Testis (tissue), 3 donors: ENCODE results near the gene FBXO4. TPM values are rescaled to one million over a fixed set of nuclear protein-coding genes. Genes with fewer than 3 reads are reported as not detected.

Source experiments
- DNase-seq: peaks from one replicate; pipeline ENCODE4 v3.0.0-alpha.2; 2019
- H3K27ac ChIP-seq, 2 donors: fragments of 200-600 bp; sonication (generic); one replicate each; pipeline ENCODE4 v1.5.1; 2019
- H3K27me3 ChIP-seq: fragments of 200-600 bp; sonication (generic); one replicate; pipeline ENCODE4 v1.5.1; 2019
- H3K36me3 ChIP-seq: fragments of 200-600 bp; sonication (generic); one replicate; pipeline ENCODE4 v1.5.1; 2017; ENCODE audit warnings: low read depth; ENCODE audit errors: missing control alignments
- H3K4me1 ChIP-seq: fragments of 200-600 bp; sonication (generic); one replicate; pipeline ENCODE4 v1.5.1; 2019
- H3K4me3 ChIP-seq, 2 donors: fragments of 200-600 bp; sonication (generic); one replicate each; pipeline ENCODE4 v1.5.1; 2017 to 2019
- H3K9me3 ChIP-seq: fragments of 200-600 bp; sonication (generic); one replicate; pipeline ENCODE4 v1.5.1; 2017
- CTCF ChIP-seq, 3 experiments: fragments of 450-650 bp in 2 of 3; fragments of 200-600 bp in 1 of 3; sonication (generic) in 1 of 3; IDR thresholded peaks; one replicate each; pipeline ENCODE4 v1.5.1; 2016 to 2019; ENCODE audit warnings: antibody characterized with exemption in 3 of 3, mild to moderate bottlenecking in 2 of 3, moderate library complexity in 1 of 3
- POLR2A ChIP-seq: fragments of 450-650 bp; IDR thresholded peaks from one replicate; pipeline ENCODE4 v1.6.1; 2017; ENCODE audit warnings: antibody characterized with exemption, mild to moderate bottlenecking, moderate library complexity
- WGBS, 2 donors: methylation state at CpG; one replicate each; pipeline ENCODE4 v1.1.5; 2018; 5-methylcytosine and 5-hydroxymethylcytosine counted together
- intact Hi-C: fragments of 100-400 bp; cut with DNase I; formaldehyde crosslinking; loops from one replicate; pipeline ENCODE4 v1.15.1; 2023; ENCODE audit warnings: low total_unique reads
- polyA plus RNA-seq: library from polyadenylated mRNA; stranded (reverse); fragments of 350-450 nt; fragmentation: Illumina TruSeq; extraction: RNeasy Lipid Tissue Mini Kit (QIAGEN cat#74804); gene quantifications from one replicate; pipeline ENCODE4 v1.2.3, GENCODE V29; 2014; ENCODE audit warnings: low read depth, low replicate concordance; ENCODE audit not compliant: insufficient read depth
- total RNA-seq, 2 donors: library from RNA; depleted of rRNA; stranded (reverse); fragments of >200 nt; gene quantifications; one replicate each; pipeline ENCODE4 v1.2.3, GENCODE V29; 2016

Gene FBXO4
- total and polyA plus RNA-seq, 3 donors from 2014 or later = 15.1 to 27.1 (median 15.5) TPM

GRCh38 chr5:41951224-41951623, 26.1 kb downstream of the FBXO4 start:
- Histone ChIP-seq H3K9me3 (no peaks in the 10 kb centered on the region), H3K4me3 (no peak overlapping the region), H3K4me1 (no peaks in the 10 kb centered on the region), H3K27me3 (no peaks in the 10 kb centered on the region), H3K27ac (no peak overlapping the region), H3K36me3 (no peaks in the 10 kb centered on the region)
- no peak for TF ChIP-seq POLR2A
- TF ChIP-seq CTCF (IDR thresholded peaks at IDR 0.05) = no peak
- DNase-seq = no peak
- intact Hi-C loops = no loop called here
- WGBS, 2 donors = 76 to 90% methylated on average over 3 of the region's 3 CpGs

- H3K36me3 ChIP-seq = no peaks in the 10 kb centered on the region
- no peaks in the 10 kb centered on the region for H3K4me1 ChIP-seq
- 81 to 89% methylated on average over 1 of the region's 1 CpG for WGBS, 2 donors
- H3K27ac ChIP-seq = no peak overlapping the region
- no peak for TF ChIP-seq CTCF (IDR thresholded peaks at IDR 0.05)
- no peak for TF ChIP-seq POLR2A
- intact Hi-C loops = no loop called here
- no peak for DNase-seq
- no peaks in the 10 kb centered on the region for H3K9me3 ChIP-seq
- H3K27me3 ChIP-seq = no peaks in the 10 kb centered on the region
- H3K4me3 ChIP-seq = no peak overlapping the region
Measured at GRCh38 chr5:41954286-41954685, 29.2 kb downstream of the FBXO4 start.

- H3K4me1 ChIP-seq = no peaks in the 10 kb centered on the region
- H3K27me3 ChIP-seq = no peaks in the 10 kb centered on the region
- no peak for DNase-seq
- no peak overlapping the region for H3K4me3 ChIP-seq
- no peaks in the 10 kb centered on the region for H3K36me3 ChIP-seq
- no peak for TF ChIP-seq POLR2A
- no peak for TF ChIP-seq CTCF (IDR thresholded peaks at IDR 0.05)
- no peaks in the 10 kb centered on the region for H3K9me3 ChIP-seq
- 81 to 82% methylated on average over 7 of the region's 7 CpGs for WGBS, 2 donors
- H3K27ac ChIP-seq = no peak overlapping the region
- intact Hi-C loops = no loop called here
Measured at GRCh38 chr5:41955432-41956024, 30.4 kb downstream of the FBXO4 start.

GRCh38 chr5:41956943-41957342, 31.9 kb downstream of the FBXO4 start:
- no peak overlapping the region for H3K27ac ChIP-seq
- TF ChIP-seq CTCF (IDR thresholded peaks at IDR 0.05) (no peak), POLR2A (no peak)
- H3K4me1 ChIP-seq = no peaks in the 10 kb centered on the region
- H3K9me3 ChIP-seq = no peaks in the 10 kb centered on the region
- no peak for DNase-seq
- H3K27me3 ChIP-seq = no peaks in the 10 kb centered on the region
- no peak overlapping the region for H3K4me3 ChIP-seq
- WGBS, 2 donors = 85 to 95% methylated on average over 1 of the region's 1 CpG
- H3K36me3 ChIP-seq = no peaks in the 10 kb centered on the region
- intact Hi-C loops = no loop called here

GRCh38 chr5:41960481-41960880, 35.4 kb downstream of the FBXO4 start:
- Histone ChIP-seq H3K27ac (no peak overlapping the region), H3K4me1 (no peaks in the 10 kb centered on the region), H3K27me3 (no peaks in the 10 kb centered on the region), H3K36me3 (no peaks in the 10 kb centered on the region), H3K9me3 (no peaks in the 10 kb centered on the region), H3K4me3 (no peak overlapping the region)
- intact Hi-C loops = no loop called here
- TF ChIP-seq CTCF (IDR thresholded peaks at IDR 0.05) = no peak
- TF ChIP-seq POLR2A = no peak
- DNase-seq = no peak
